ENCODE data around the gene TPRKB. TPM values are rescaled to one million over a fixed set of nuclear protein-coding genes. Genes with fewer than 3 reads are reported as not detected.
"Not testable (repeated sequence)": the region's sequence is repeated elsewhere in the genome, so short reads cannot be mapped to it uniquely, and the experiment has no call there.

TPRKB gene
- total RNA-seq, 1 experiment from 2014 or later, result 68.5 TPM

- in situ Hi-C loops (cut with HindIII; ENCODE audit: low pct_unique_long_range_greater_than_20kb, low sequenced_read_pairs), result no loop called here
- no peak for DNase-seq (ENCODE audit: low read depth, low spot score)
These were observed 30.1 kb downstream of the TPRKB start for GRCh38 chr2:73707058-73707457.

- in situ Hi-C loops (cut with HindIII; ENCODE audit: low pct_unique_long_range_greater_than_20kb, low sequenced_read_pairs), result no loop called here
- DNase-seq (ENCODE audit: low read depth, low spot score), result no peak
These were observed 32.1 kb downstream of the TPRKB start for GRCh38 chr2:73705091-73705490.

- in situ Hi-C loops (cut with HindIII; ENCODE audit: low pct_unique_long_range_greater_than_20kb, low sequenced_read_pairs), result no loop called here
- DNase-seq (ENCODE audit: low read depth, low spot score), result no peak
These were observed 32.9 kb downstream of the TPRKB start for GRCh38 chr2:73704285-73704684.

GRCh38 chr2:73703675-73704074 lies 33.5 kb downstream of the TPRKB start:
- in situ Hi-C loops (cut with HindIII; ENCODE audit: low pct_unique_long_range_greater_than_20kb, low sequenced_read_pairs), result no loop called here
- DNase-seq (ENCODE audit: low read depth, low spot score), result no peak

GRCh38 chr2:73702852-73703493 lies 34.2 kb downstream of the TPRKB start:
- DNase-seq (ENCODE audit: low read depth, low spot score); in situ Hi-C loops (cut with HindIII; ENCODE audit: low pct_unique_long_range_greater_than_20kb, low sequenced_read_pairs): not testable (repeated sequence)

GRCh38 chr2:73701968-73702665 lies 35.0 kb downstream of the TPRKB start:
- in situ Hi-C loops (cut with HindIII; ENCODE audit: low pct_unique_long_range_greater_than_20kb, low sequenced_read_pairs), result no loop called here

GRCh38 chr2:73701448-73701765 lies 35.7 kb downstream of the TPRKB start:
- DNase-seq (ENCODE audit: low read depth, low spot score); in situ Hi-C loops (cut with HindIII; ENCODE audit: low pct_unique_long_range_greater_than_20kb, low sequenced_read_pairs): not testable (repeated sequence)

More at GRCh38 chr2:73701968-73702665, 35.0 kb downstream of the TPRKB start:
- no peak for DNase-seq (ENCODE audit: low read depth, low spot score)

GRCh38 chr2:73700661-73701447 lies 36.3 kb downstream of the TPRKB start:
- in situ Hi-C loops (cut with HindIII; ENCODE audit: low pct_unique_long_range_greater_than_20kb, low sequenced_read_pairs), result no loop called here
- DNase-seq (ENCODE audit: low read depth, low spot score), result no peak

GRCh38 chr2:73700131-73700611 lies 37.0 kb downstream of the TPRKB start:
- in situ Hi-C loops (cut with HindIII; ENCODE audit: low pct_unique_long_range_greater_than_20kb, low sequenced_read_pairs), result no loop called here
- peak; percentile 82 for DNase-seq (ENCODE audit: low read depth, low spot score)

- DNase-seq (ENCODE audit: low read depth, low spot score), result no peak
- in situ Hi-C loops (cut with HindIII; ENCODE audit: low pct_unique_long_range_greater_than_20kb, low sequenced_read_pairs), result no loop called here
These were observed 37.7 kb downstream of the TPRKB start for GRCh38 chr2:73699437-73699836.

GRCh38 chr2:73698101-73698500 lies 39.0 kb downstream of the TPRKB start:
- no peak for DNase-seq (ENCODE audit: low read depth, low spot score)
- in situ Hi-C loops (cut with HindIII; ENCODE audit: low pct_unique_long_range_greater_than_20kb, low sequenced_read_pairs), result no loop called here

GRCh38 chr2:73697606-73698005 lies 39.5 kb downstream of the TPRKB start:
- in situ Hi-C loops (cut with HindIII; ENCODE audit: low pct_unique_long_range_greater_than_20kb, low sequenced_read_pairs), result no loop called here
- no peak for DNase-seq (ENCODE audit: low read depth, low spot score)

GRCh38 chr2:73696985-73697384 lies 40.2 kb downstream of the TPRKB start:
- in situ Hi-C loops (cut with HindIII; ENCODE audit: low pct_unique_long_range_greater_than_20kb, low sequenced_read_pairs); DNase-seq (ENCODE audit: low read depth, low spot score): not testable (repeated sequence)

- in situ Hi-C loops (cut with HindIII; ENCODE audit: low pct_unique_long_range_greater_than_20kb, low sequenced_read_pairs); DNase-seq (ENCODE audit: low read depth, low spot score): not testable (repeated sequence)
These were observed 40.6 kb downstream of the TPRKB start for GRCh38 chr2:73696521-73696920.

- DNase-seq (ENCODE audit: low read depth, low spot score), result peak; percentile 72
- in situ Hi-C loops (cut with HindIII; ENCODE audit: low pct_unique_long_range_greater_than_20kb, low sequenced_read_pairs), result not testable (repeated sequence)
These were observed 46.6 kb downstream of the TPRKB start for GRCh38 chr2:73690372-73691088.

GRCh38 chr2:73688494-73688893 lies 48.7 kb downstream of the TPRKB start:
- DNase-seq (ENCODE audit: low read depth, low spot score); in situ Hi-C loops (cut with HindIII; ENCODE audit: low pct_unique_long_range_greater_than_20kb, low sequenced_read_pairs): not testable (repeated sequence)

GRCh38 chr2:73685764-73686438 lies 51.2 kb downstream of the TPRKB start:
- no peak for DNase-seq (ENCODE audit: low read depth, low spot score)
- in situ Hi-C loops (cut with HindIII; ENCODE audit: low pct_unique_long_range_greater_than_20kb, low sequenced_read_pairs), result no loop called here
